MM.1S (cell line): Measurements from ENCODE around the gene CYSTM1.

Source experiments
- EZH2 ChIP-seq: fragments of 300-600 bp; sonication (generic); optimal IDR thresholded peaks from 2 replicates; pipeline ENCODE3; 2017; ENCODE audit warnings: low read depth, mild to moderate bottlenecking, antibody characterized with exemption, low read length, mixed read lengths
- TF ChIP-seq, protein P1 (sequence below): fragments of 300-600 bp; sonication (generic); IDR thresholded peaks from 2 replicates; pipeline ENCODE4 v1.5.1; 2016; ENCODE audit warnings: antibody characterized with exemption, low read length, mixed read lengths

DNA sequence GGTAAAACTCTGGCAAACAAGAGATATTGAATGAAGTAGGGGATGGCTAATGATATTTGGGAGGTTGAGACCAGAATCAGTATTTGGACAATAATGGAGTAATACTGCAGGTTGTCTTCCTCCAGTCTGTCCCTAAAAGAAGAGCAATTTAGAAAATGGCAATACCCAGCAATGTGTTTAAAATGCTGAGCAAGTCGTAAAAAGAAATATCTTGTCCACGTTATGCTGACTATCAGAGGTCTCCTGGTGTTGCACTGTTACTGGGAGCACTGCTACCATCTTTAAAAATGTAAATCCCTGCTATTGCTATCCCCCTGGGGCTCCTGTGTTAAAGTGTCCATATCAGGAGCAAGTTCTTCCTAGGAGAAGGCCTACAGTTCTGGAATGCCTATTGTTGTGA lies 10.4 kb downstream of the CYSTM1 start:
- TF ChIP-seq, protein P1, sequence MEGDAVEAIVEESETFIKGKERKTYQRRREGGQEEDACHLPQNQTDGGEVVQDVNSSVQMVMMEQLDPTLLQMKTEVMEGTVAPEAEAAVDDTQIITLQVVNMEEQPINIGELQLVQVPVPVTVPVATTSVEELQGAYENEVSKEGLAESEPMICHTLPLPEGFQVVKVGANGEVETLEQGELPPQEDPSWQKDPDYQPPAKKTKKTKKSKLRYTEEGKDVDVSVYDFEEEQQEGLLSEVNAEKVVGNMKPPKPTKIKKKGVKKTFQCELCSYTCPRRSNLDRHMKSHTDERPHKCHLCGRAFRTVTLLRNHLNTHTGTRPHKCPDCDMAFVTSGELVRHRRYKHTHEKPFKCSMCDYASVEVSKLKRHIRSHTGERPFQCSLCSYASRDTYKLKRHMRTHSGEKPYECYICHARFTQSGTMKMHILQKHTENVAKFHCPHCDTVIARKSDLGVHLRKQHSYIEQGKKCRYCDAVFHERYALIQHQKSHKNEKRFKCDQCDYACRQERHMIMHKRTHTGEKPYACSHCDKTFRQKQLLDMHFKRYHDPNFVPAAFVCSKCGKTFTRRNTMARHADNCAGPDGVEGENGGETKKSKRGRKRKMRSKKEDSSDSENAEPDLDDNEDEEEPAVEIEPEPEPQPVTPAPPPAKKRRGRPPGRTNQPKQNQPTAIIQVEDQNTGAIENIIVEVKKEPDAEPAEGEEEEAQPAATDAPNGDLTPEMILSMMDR, result no peak
- TF ChIP-seq EZH2, result no peak
